Subcutaneous abdominal adipose tissue (tissue), 5 donors: ENCODE results near the gene NAV2.
A peak's percentile ranks its signal among the peaks of the same experiment; 100 is the strongest.

Experiments used
- H3K27ac ChIP-seq: one replicate; pipeline ENCODE4 v1.7.0; 2013; ENCODE audit warnings: low read depth, mild to moderate bottlenecking, inconsistent platforms, low read length, moderate library complexity
- H3K27me3 ChIP-seq, 5 donors: one replicate each; pipeline ENCODE4 v1.7.0; 2013; ENCODE audit warnings: low read length in 5 of 5, inconsistent platforms in 1 of 5; ENCODE audit not compliant: control insufficient read depth in 5 of 5, insufficient read depth in 4 of 5
- H3K36me3 ChIP-seq, 5 donors: one replicate each; pipeline ENCODE4 v1.7.0; 2013; ENCODE audit warnings: low read length in 5 of 5; ENCODE audit not compliant: control insufficient read depth in 5 of 5, insufficient read depth in 5 of 5
- H3K4me1 ChIP-seq, 5 donors: one replicate each; pipeline ENCODE4 v1.7.0; 2013; ENCODE audit warnings: low read length in 5 of 5, mild to moderate bottlenecking in 3 of 5, moderate library complexity in 1 of 5; ENCODE audit not compliant: control insufficient read depth in 5 of 5, insufficient read depth in 5 of 5
- H3K4me3 ChIP-seq, 5 donors: one replicate each; pipeline ENCODE4 v1.7.0; 2013; ENCODE audit warnings: low read length in 5 of 5, low read depth in 1 of 5
- H3K9ac ChIP-seq, 5 donors: one replicate each; pipeline ENCODE4 v1.7.0; 2013; ENCODE audit warnings: low read length in 5 of 5, mild to moderate bottlenecking in 4 of 5, moderate library complexity in 3 of 5
- H3K9me3 ChIP-seq, 5 donors: one replicate each; pipeline ENCODE4 v1.7.0; 2013; ENCODE audit warnings: low read length in 5 of 5; ENCODE audit not compliant: control insufficient read depth in 5 of 5
- donor health status: healthy.
- donor health status: healthy.
- donor health status: healthy.
- donor health status: healthy.
- donor health status: healthy.

The NAV2 gene

GRCh38 chr11:20109731-20110445 is 397.3 kb downstream of the NAV2 start:
- no peaks in the 10 kb centered on the region for H3K27me3 ChIP-seq
- H3K9me3 ChIP-seq = no peaks in the 10 kb centered on the region
- H3K27ac ChIP-seq = no peak overlapping the region
- H3K4me3 ChIP-seq = no peak overlapping the region
- peaks cover 0 to 21% (median 6%) of the 10 kb centered on the region in 5 donors for H3K36me3 ChIP-seq
- no peak overlapping the region for H3K9ac ChIP-seq
- peaks cover 0 to 15% (median 11%) of the 10 kb centered on the region in 5 donors for H3K4me1 ChIP-seq

GRCh38 chr11:20110908-20111669 is 398.5 kb downstream of the NAV2 start:
- Histone ChIP-seq H3K9ac (no peak overlapping the region), H3K27me3 (no peaks in the 10 kb centered on the region), H3K9me3 (no peaks in the 10 kb centered on the region), H3K4me1 (peaks cover 0 to 15% (median 11%) of the 10 kb centered on the region in 5 donors), H3K4me3 (no peak overlapping the region), H3K36me3 (peaks cover 0 to 17% (median 3%) of the 10 kb centered on the region in 5 donors), H3K27ac (no peak overlapping the region)

GRCh38 chr11:20111871-20112270 is 399.2 kb downstream of the NAV2 start:
- Histone ChIP-seq H3K27ac (peak overlapping the region; percentile 32), H3K4me3 (no peak overlapping the region), H3K4me1 (peaks cover 0 to 15% (median 11%) of the 10 kb centered on the region in 5 donors), H3K36me3 (peaks cover 0 to 23% (median 3%) of the 10 kb centered on the region in 5 donors), H3K9me3 (no peaks in the 10 kb centered on the region), H3K27me3 (no peaks in the 10 kb centered on the region), H3K9ac (no peak overlapping the region)

- Histone ChIP-seq H3K9ac (no peak overlapping the region), H3K4me3 (peak overlapping the region in 3 of 5 donors; percentile 22 to 42 (median 35))
Measured at GRCh38 chr11:20112291-20113148, 399.9 kb downstream of the NAV2 start.

GRCh38 chr11:20113149-20113438 is 400.5 kb downstream of the NAV2 start:
- peaks cover 0 to 18% (median 5%) of the 10 kb centered on the region in 5 donors for H3K36me3 ChIP-seq

More at GRCh38 chr11:20112291-20113148, 399.9 kb downstream of the NAV2 start:
- Histone ChIP-seq H3K27me3 (no peaks in the 10 kb centered on the region), H3K27ac (no peak overlapping the region), H3K36me3 (peaks cover 0 to 21% (median 3%) of the 10 kb centered on the region in 5 donors), H3K4me1 (peaks cover 0 to 15% (median 11%) of the 10 kb centered on the region in 5 donors), H3K9me3 (no peaks in the 10 kb centered on the region)

GRCh38 chr11:20114588-20114987 is 402.0 kb downstream of the NAV2 start:
- Histone ChIP-seq H3K27me3 (no peaks in the 10 kb centered on the region), H3K4me1 (peaks cover 0 to 11% (median 8%) of the 10 kb centered on the region in 5 donors), H3K27ac (no peak overlapping the region)

More at GRCh38 chr11:20113149-20113438, 400.5 kb downstream of the NAV2 start:
- Histone ChIP-seq H3K27ac (no peak overlapping the region), H3K4me3 (no peak overlapping the region), H3K9ac (no peak overlapping the region), H3K9me3 (no peaks in the 10 kb centered on the region), H3K4me1 (peaks cover 0 to 15% (median 11%) of the 10 kb centered on the region in 5 donors), H3K27me3 (no peaks in the 10 kb centered on the region)

GRCh38 chr11:20116825-20117224 is 404.2 kb downstream of the NAV2 start:
- Histone ChIP-seq H3K9ac (no peak overlapping the region), H3K36me3 (peaks cover 0 to 28% (median 15%) of the 10 kb centered on the region in 5 donors), H3K4me1 (peaks cover 0 to 10% (median 8%) of the 10 kb centered on the region in 5 donors), H3K27me3 (no peaks in the 10 kb centered on the region), H3K4me3 (no peak overlapping the region), H3K27ac (no peak overlapping the region), H3K9me3 (no peaks in the 10 kb centered on the region)

More at GRCh38 chr11:20114588-20114987, 402.0 kb downstream of the NAV2 start:
- Histone ChIP-seq H3K4me3 (no peak overlapping the region), H3K9ac (no peak overlapping the region), H3K9me3 (no peaks in the 10 kb centered on the region), H3K36me3 (peaks cover 0 to 30% (median 15%) of the 10 kb centered on the region in 5 donors)

GRCh38 chr11:20117291-20117690 is 404.7 kb downstream of the NAV2 start:
- Histone ChIP-seq H3K27ac (no peak overlapping the region), H3K4me1 (peaks cover 0 to 6% (median 5%) of the 10 kb centered on the region in 5 donors), H3K36me3 (peaks cover 0 to 28% (median 15%) of the 10 kb centered on the region in 5 donors), H3K9me3 (no peaks in the 10 kb centered on the region), H3K27me3 (no peaks in the 10 kb centered on the region), H3K9ac (no peak overlapping the region), H3K4me3 (no peak overlapping the region)

GRCh38 chr11:20118209-20118608 is 405.6 kb downstream of the NAV2 start:
- Histone ChIP-seq H3K4me3 (no peak overlapping the region), H3K9ac (no peak overlapping the region), H3K4me1 (no peaks in the 10 kb centered on the region), H3K9me3 (no peaks in the 10 kb centered on the region), H3K36me3 (peaks cover 0 to 28% (median 15%) of the 10 kb centered on the region in 5 donors), H3K27ac (no peak overlapping the region), H3K27me3 (no peaks in the 10 kb centered on the region)
